Prostate gland (tissue), 2 donors: ENCODE results near the gene HOXD11.

Experiments used
- POLR2AphosphoS5 ChIP-seq: sonication (generic); formaldehyde crosslinking; IDR thresholded peaks from one replicate; pipeline ENCODE4 v1.6.1; 2017; ENCODE audit warnings: antibody characterized with exemption
- TF ChIP-seq, protein P1 (sequence below), 4 experiments: fragments of 200-600 bp in 2 of 4; fragments of 450-650 bp in 2 of 4; sonication (generic) in 2 of 4; IDR thresholded peaks; 1 replicate in 3 of 4; 2 replicates in 1 of 4; pipeline ENCODE4 v1.5.1; 2016 to 2019; ENCODE audit warnings: antibody characterized with exemption in 4 of 4, mild to moderate bottlenecking in 2 of 4, moderate library complexity in 2 of 4

DNA sequence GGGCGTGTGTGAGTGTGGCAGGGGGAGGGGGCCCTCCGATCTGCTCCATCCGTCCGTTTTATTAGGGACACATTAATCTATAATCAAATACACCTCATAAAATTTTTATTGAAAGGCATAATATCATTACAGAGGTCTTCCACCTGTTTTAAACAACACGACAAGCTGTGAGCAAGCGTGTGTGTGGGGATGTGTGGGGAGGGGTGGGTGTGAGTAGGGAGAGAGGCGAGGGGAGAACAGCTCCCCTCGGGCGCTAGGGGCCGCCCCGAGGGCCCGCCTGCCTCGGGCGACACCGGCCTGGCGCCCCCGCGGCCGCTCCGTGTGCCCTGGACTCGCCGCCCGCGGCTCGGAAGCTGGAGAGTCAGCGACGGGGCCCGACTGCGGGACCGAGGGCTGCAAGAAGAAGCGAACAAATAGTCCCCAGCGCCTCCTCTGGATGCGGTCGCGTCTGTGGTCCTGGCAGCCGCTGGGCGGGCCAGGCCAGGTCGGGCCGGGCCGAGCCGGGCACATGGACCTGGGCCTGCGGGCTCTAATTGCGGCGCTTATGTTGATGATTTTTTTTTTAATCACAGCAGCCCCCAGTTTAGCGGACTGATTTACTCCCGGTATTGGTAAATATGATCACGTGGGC, 15.1 kb downstream of the HOXD11 start:
- TF ChIP-seq, protein P1, sequence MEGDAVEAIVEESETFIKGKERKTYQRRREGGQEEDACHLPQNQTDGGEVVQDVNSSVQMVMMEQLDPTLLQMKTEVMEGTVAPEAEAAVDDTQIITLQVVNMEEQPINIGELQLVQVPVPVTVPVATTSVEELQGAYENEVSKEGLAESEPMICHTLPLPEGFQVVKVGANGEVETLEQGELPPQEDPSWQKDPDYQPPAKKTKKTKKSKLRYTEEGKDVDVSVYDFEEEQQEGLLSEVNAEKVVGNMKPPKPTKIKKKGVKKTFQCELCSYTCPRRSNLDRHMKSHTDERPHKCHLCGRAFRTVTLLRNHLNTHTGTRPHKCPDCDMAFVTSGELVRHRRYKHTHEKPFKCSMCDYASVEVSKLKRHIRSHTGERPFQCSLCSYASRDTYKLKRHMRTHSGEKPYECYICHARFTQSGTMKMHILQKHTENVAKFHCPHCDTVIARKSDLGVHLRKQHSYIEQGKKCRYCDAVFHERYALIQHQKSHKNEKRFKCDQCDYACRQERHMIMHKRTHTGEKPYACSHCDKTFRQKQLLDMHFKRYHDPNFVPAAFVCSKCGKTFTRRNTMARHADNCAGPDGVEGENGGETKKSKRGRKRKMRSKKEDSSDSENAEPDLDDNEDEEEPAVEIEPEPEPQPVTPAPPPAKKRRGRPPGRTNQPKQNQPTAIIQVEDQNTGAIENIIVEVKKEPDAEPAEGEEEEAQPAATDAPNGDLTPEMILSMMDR (IDR thresholded peaks at IDR 0.05) = no peak
- TF ChIP-seq POLR2AphosphoS5 = no peak
